Epithelial cell of alveolus of lung (primary cell): ENCODE results near the gene WDR45. TPM values are rescaled to one million over a fixed set of nuclear protein-coding genes. Genes with fewer than 3 reads are reported as not detected.

ENCODE experiments used
- total RNA-seq: library from RNA; depleted of rRNA; stranded (reverse); fragments of >200 nt; gene quantifications from 2 replicates; pipeline ENCODE4 v1.2.1, GENCODE V29; 2015

WDR45 gene
- 58.1 and 64.8 TPM in 2 replicates for total RNA-seq

DNA sequence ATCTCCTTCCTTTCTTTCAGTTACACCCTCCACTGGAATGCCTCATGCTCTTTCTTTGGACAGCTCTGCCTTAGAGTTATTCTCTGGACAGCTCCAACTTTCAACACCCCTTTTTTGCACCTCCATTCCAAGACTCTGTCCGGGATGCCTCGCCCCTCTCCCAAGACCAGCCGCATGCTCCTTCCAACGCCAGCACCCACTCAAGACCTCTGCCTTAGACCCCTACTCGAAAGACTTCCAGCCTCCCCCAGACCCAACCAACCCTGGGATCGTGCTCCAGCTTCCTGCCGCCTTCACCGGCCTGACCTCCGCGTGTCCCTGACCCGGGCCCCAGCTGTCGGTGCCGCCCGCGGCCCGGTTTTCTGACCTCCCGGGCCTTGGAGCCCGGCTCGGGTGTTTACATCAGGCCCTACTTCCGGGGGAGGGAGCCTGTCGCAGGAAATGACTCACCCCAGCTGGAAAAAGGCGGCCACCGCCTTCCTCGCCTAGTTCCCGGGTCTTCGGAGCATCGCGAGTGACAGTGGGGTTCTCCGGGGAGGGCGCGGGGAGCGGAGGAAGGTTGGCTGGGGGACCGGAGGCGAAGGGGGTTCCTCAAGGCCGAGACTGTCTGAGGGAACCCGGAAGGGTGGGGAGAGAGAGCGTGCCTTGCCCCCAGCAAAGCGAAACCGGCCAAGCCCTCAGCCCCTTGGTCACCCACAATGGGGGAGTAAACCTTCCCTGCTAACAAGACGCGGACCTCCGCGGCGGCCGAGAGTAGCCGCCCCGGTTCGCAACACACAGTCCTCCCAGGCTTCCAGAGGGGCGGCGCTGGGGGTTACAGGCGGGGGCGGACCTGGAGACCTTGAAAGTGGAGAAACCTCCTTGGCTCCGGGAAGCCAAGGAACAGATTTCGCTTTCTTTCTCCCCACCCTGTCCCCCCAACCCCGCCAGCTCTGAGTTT, at the start of gene WDR45:
TSS of gene WDR45 (minus strand) at position 399 of the 940 bp plus-strand sequence. CDS start 1,792 bp downstream, outside the sequence.

DNA sequence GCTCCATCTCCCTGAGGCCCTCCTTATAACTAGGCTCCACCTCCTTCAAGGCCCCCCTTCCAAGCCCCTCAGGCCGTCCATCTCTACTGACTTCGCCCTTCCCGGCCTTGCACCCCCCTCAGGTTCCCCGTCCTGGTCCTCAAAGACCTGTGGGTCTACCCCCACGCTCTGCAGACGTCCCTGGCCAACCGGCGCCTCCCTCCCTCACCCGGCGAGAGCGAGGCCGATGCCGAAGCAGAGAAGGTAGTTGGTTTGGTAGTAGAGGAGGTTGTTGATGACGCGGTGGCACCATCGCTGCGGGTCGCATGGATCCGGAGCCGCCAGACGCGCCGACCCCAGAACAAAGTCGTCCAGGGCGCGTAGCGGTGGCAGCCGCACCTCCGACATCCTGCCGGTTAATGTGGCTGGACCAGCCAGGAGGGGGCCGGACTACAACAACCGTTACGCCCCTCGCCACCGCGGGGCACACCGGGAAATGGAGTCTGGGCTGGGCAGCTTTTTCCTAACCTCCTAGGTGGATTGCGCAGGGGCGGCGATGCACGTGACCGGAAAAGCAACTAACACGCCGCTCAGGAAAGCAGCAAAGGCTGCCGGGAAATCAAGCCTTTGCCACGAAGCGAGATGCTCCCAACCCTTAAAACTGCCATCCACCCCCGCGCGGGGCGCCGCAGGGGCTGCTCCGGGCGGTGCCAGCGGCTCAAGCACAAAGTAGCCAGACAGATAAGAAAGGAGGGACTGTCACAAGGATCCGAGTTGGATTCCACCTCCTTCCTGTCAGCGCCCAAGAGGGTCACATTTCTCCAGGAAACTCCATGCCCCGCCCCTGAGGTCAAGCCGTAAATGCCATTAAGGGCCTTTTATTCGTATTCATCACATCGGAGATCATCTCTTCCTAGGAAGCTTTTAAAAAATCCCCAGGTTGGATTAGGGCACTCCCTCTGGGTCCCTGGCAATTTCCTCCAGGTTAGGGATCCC, 5.8 kb downstream of the WDR45 start, which contains the start of gene PRAF2:
TSS of gene PRAF2 (minus strand) at position 402 of the 975 bp plus-strand sequence. CDS start at position 387, 15 bp downstream.

DNA sequence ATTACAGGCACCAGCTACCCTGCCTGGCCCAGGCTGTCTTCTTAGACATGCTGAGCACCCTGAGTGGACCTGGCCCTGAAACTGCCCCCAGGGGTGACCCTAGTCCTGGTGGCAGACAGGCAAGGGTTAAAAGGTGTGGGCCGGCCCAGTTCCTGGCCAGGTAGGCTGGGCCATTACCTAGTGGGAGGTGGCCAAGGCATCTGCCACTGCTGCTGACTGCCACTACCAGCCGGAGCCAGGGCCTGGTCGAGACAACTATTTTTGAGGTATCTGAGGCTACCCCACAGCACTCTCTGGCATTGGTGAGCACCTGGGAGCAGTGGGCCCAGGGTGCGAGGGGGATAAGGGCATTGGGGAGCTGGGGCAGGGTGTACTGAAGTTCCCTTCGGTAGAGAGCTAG, 20.9 kb downstream of the WDR45 start, which contains the start of gene CCDC120:
TSS of gene CCDC120 (plus strand) at position 206 of the 400 bp plus-strand sequence. CDS start 3,043 bp downstream, outside the sequence.

DNA sequence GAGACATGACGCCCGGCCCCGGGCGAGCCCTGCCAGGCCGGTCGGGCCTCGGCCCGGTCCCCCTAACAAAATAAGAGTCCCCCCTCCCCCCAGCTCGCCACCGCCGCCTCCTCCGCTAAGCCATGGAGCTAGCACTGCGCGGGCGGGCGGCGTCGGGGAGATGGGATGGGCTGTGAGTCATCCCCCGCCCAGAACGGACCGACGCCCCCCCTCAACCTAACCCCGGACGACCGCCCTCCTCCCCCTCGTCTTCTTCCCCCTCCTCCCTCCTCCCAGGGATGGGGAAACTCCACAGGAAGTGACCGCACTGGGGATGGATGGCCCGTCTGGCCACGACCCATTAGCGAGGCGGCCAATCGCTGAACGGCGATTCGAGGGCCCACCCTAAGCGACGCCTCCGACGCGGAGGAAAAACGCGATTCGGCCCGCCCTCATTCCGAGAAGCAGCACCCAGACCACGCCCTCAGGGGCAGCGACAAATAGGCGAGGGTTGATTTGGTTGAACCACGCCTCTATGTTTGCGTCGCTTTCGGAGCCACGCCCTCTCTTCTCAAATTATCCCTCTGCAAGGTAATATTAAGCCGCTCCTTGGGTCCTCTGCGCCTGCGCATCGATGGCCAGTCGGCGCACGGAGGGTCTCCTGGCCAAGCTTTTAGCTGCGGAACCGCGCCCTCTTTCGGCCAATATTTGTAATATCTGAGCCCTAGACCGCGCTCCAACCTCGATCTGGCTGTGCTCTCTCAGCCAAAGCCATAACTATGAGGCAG, 36.3 kb downstream of the WDR45 start, which contains the start of gene TFE3:
TSS of gene TFE3 (minus strand) at position 138 of the 767 bp plus-strand sequence. CDS start at position 7, 131 bp downstream.

Other genes starting within 250 kb of the WDR45 start
- 0.65 and 3.2 TPM in 2 replicates for gene PCSK1N, start 244.3 kb downstream of the WDR45 start, total RNA-seq
- gene TIMM17B, start 182.1 kb downstream of the WDR45 start, total RNA-seq, result 39.6 and 61.8 TPM in 2 replicates
- 50.2 and 53.3 TPM in 2 replicates for gene PQBP1, start 182.0 kb downstream of the WDR45 start, total RNA-seq
- 27.7 and 39.3 TPM in 2 replicates for gene SLC35A2, start 168.2 kb downstream of the WDR45 start, total RNA-seq
- gene PIM2, start 160.9 kb downstream of the WDR45 start, total RNA-seq, result 7.7 and 10.3 TPM in 2 replicates
- gene OTUD5, start 122.3 kb downstream of the WDR45 start, total RNA-seq, result 28.5 and 42.8 TPM in 2 replicates
- gene KCND1, start 108.0 kb downstream of the WDR45 start, total RNA-seq, result 1.8 and 2.4 TPM in 2 replicates
- gene GRIPAP1, start 77.6 kb downstream of the WDR45 start, total RNA-seq, result 14.3 and 14.9 TPM in 2 replicates
- gene TFE3, start 36.5 kb downstream of the WDR45 start, total RNA-seq, result 57.7 and 85.8 TPM in 2 replicates
- gene CCDC120, start 20.9 kb downstream of the WDR45 start, total RNA-seq, result 1.4 and 4.0 TPM in 2 replicates
- 27.6 and 31.5 TPM in 2 replicates for gene PRAF2, start 5.9 kb downstream of the WDR45 start, total RNA-seq
- 23.1 and 25.0 TPM in 2 replicates for gene GPKOW, start 43.8 kb upstream of the WDR45 start, total RNA-seq
- gene MAGIX, start 82.9 kb upstream of the WDR45 start, total RNA-seq, result 0.40 and 3.4 TPM in 2 replicates
- gene PLP2, start 92.0 kb upstream of the WDR45 start, total RNA-seq, result 59.4 and 80.9 TPM in 2 replicates
- gene PRICKLE3, start 106.5 kb upstream of the WDR45 start, total RNA-seq, result 9.4 and 20.1 TPM in 2 replicates
- 0.13 TPM in 1 of 2 replicates, not detected in the other for gene SYP, start 120.3 kb upstream of the WDR45 start, total RNA-seq
- gene CACNA1F, start 153.5 kb upstream of the WDR45 start, total RNA-seq, result not detected in 2 replicates
- gene CCDC22, start 155.6 kb upstream of the WDR45 start, total RNA-seq, result 13.0 and 17.3 TPM in 2 replicates
- 0.39 TPM in 1 of 2 replicates, not detected in the other for gene FOXP3, start 184.8 kb upstream of the WDR45 start, total RNA-seq
- gene PPP1R3F, start 189.9 kb upstream of the WDR45 start, total RNA-seq, result 1.9 and 2.5 TPM in 2 replicates
- gene GAGE10, start 223.8 kb upstream of the WDR45 start, total RNA-seq, result not detected in 2 replicates
- gene GAGE12J, start 242.2 kb upstream of the WDR45 start, total RNA-seq, result not detected in 2 replicates